Prostate gland (tissue), 2 donors: ENCODE measurements around the gene ISG15.
A peak's percentile ranks its signal among the peaks of the same experiment; 100 is the strongest.

Experiments used
- POLR2A ChIP-seq: fragments of 450-650 bp; IDR thresholded peaks from one replicate; pipeline ENCODE4 v1.6.1; 2016; ENCODE audit warnings: antibody characterized with exemption, mild to moderate bottlenecking
- POLR2AphosphoS5 ChIP-seq: sonication (generic); formaldehyde crosslinking; IDR thresholded peaks from one replicate; pipeline ENCODE4 v1.6.1; 2017; ENCODE audit warnings: antibody characterized with exemption
- TF ChIP-seq, protein P1 (sequence below), 4 experiments: fragments of 200-600 bp in 2 of 4; fragments of 450-650 bp in 2 of 4; sonication (generic) in 2 of 4; IDR thresholded peaks; 1 replicate in 3 of 4; 2 replicates in 1 of 4; pipeline ENCODE4 v1.5.1; 2016 to 2019; ENCODE audit warnings: antibody characterized with exemption in 4 of 4, mild to moderate bottlenecking in 2 of 4, moderate library complexity in 2 of 4

- TF ChIP-seq POLR2A, result peak; percentile 61
- no peak for TF ChIP-seq POLR2AphosphoS5
- TF ChIP-seq, protein P1, sequence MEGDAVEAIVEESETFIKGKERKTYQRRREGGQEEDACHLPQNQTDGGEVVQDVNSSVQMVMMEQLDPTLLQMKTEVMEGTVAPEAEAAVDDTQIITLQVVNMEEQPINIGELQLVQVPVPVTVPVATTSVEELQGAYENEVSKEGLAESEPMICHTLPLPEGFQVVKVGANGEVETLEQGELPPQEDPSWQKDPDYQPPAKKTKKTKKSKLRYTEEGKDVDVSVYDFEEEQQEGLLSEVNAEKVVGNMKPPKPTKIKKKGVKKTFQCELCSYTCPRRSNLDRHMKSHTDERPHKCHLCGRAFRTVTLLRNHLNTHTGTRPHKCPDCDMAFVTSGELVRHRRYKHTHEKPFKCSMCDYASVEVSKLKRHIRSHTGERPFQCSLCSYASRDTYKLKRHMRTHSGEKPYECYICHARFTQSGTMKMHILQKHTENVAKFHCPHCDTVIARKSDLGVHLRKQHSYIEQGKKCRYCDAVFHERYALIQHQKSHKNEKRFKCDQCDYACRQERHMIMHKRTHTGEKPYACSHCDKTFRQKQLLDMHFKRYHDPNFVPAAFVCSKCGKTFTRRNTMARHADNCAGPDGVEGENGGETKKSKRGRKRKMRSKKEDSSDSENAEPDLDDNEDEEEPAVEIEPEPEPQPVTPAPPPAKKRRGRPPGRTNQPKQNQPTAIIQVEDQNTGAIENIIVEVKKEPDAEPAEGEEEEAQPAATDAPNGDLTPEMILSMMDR (IDR thresholded peaks at IDR 0.05), result no peak
These were observed 47.1 kb upstream of the ISG15 start, which contains the start of gene PLEKHN1 for GRCh38 chr1:966135-966703.
